Brain microvascular endothelial cell (primary cell): Measurements from ENCODE around the gene DNAJC9.

Experiments
- DNase-seq: peaks from one replicate; pipeline ENCODE4 v3.0.0-alpha.2; 2020
- H3K27ac ChIP-seq: fragments of 250-450 bp; sonication (Bioruptor Pico); 2 replicates; pipeline ENCODE4 v1.5.1; 2020; ENCODE audit warnings: mild to moderate bottlenecking, moderate library complexity
- H3K27me3 ChIP-seq: fragments of 250-450 bp; sonication (Bioruptor Pico); replicated peaks from 2 replicates; pipeline ENCODE4 v1.5.1; 2020; ENCODE audit warnings: mild to moderate bottlenecking
- H3K36me3 ChIP-seq: fragments of 250-450 bp; sonication (Bioruptor Pico); replicated peaks from 2 replicates; pipeline ENCODE4 v1.5.1; 2020; ENCODE audit warnings: mild to moderate bottlenecking
- H3K4me3 ChIP-seq: 2 replicates; pipeline ENCODE4 v1.5.1; 2011; ENCODE audit warnings: low read depth, mild to moderate bottlenecking, control low read depth, low read length, moderate library complexity
- in situ Hi-C: cut with HindIII; loops from 2 replicates; pipeline ENCODE4 v1.10.0; 2017; ENCODE audit warnings: low sequenced_read_pairs, low pct_ligation_motif_present
- TF ChIP-seq, protein P1 (sequence below): IDR thresholded peaks from 2 replicates; pipeline ENCODE4 v1.5.1; 2011; ENCODE audit warnings: low read depth, mild to moderate bottlenecking, moderate library complexity, low read length, control low read depth, inconsistent platforms; ENCODE audit errors: missing control alignments

DNAJC9 gene

DNA sequence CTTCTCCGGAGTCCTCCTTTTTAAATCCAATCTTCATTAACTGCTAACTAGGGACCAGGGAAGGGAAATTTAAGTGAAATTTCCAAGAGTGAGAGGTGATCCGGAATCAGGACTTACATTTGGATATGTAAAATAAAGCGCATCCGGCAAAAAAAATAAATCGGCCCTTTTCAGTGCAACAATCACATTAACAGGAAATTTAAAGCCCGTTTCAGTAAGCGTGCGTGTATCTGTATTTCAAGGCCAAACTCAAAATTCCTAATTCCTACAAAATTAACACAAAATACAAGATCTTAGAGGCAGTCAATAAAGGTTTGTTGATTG is 771 bp downstream of the DNAJC9 start:
- in situ Hi-C loops = no loop called here
- no peak for DNase-seq

DNA sequence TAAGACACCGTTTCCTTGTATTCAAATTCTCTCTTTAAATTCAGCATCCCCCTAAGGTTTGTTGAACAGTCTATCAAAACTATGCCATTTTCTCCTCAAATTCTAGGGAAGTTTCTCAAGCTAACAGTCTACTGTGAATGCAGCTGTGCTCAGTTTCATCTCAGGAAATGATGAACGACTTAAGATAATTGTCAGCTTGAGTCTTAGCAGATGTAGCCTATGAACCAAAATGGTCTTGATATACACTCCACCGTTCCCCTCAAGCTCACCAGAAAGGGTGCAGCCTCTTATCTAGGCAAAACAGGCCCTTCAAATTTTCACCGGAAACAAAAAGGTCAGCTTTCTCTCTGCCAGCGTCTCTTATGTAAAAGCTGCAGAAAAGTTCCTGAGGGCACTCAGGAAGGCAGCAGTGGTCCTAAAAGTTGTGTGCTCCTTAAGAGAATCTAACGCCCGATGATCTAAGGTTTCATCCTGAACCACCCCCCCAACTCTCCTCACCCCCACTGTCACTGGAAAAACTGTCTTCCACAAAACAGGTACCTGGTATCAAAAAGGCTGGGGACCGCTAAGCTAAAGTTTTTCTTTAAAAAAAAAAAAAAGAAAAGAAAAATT is 2.1 kb downstream of the DNAJC9 start:
- DNase-seq = no peak
- H3K36me3 ChIP-seq = peaks cover 22% of the 10 kb centered on the region
- in situ Hi-C loops = no loop called here

More for the DNA sequence above, 771 bp downstream of the DNAJC9 start:
- peak overlapping the region; percentile 84 for H3K4me3 ChIP-seq
- H3K36me3 ChIP-seq = peaks cover 15% of the 10 kb centered on the region
- H3K27me3 ChIP-seq = no peaks in the 10 kb centered on the region
- peak overlapping the region; percentile 73 for H3K27ac ChIP-seq
- TF ChIP-seq, protein P1, sequence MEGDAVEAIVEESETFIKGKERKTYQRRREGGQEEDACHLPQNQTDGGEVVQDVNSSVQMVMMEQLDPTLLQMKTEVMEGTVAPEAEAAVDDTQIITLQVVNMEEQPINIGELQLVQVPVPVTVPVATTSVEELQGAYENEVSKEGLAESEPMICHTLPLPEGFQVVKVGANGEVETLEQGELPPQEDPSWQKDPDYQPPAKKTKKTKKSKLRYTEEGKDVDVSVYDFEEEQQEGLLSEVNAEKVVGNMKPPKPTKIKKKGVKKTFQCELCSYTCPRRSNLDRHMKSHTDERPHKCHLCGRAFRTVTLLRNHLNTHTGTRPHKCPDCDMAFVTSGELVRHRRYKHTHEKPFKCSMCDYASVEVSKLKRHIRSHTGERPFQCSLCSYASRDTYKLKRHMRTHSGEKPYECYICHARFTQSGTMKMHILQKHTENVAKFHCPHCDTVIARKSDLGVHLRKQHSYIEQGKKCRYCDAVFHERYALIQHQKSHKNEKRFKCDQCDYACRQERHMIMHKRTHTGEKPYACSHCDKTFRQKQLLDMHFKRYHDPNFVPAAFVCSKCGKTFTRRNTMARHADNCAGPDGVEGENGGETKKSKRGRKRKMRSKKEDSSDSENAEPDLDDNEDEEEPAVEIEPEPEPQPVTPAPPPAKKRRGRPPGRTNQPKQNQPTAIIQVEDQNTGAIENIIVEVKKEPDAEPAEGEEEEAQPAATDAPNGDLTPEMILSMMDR = no peak

DNA sequence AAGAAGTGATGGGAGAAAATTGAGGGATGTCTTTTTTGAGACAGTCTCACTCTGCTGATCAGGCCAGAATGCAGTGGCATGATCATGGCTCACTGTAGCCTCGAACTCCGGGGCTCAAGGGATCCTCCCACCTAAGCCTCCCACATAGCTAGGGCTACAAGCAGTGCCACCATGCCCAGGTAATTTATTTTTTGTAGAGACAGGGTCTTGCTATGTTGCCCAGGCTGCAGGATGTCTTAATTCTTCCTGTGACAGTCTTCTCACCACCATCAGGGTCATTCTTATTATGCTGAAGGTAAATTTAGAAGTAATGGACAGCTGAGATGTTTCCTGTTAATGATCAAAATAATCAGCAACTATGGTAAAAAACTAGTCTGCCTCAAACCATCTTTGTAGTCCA is 7.1 kb downstream of the DNAJC9 start:
- TF ChIP-seq, protein P1 = no peak
- H3K27ac ChIP-seq = no peak overlapping the region
- in situ Hi-C loops = no loop called here
- DNase-seq = no peak
- H3K27me3 ChIP-seq = no peaks in the 10 kb centered on the region
- H3K4me3 ChIP-seq = no peak overlapping the region
- H3K36me3 ChIP-seq = peaks cover 28% of the 10 kb centered on the region

More for the DNA sequence above, 2.1 kb downstream of the DNAJC9 start:
- Histone ChIP-seq H3K27ac (no peak overlapping the region), H3K4me3 (peak overlapping the region; percentile 84), H3K27me3 (no peaks in the 10 kb centered on the region)
- TF ChIP-seq, protein P1 = no peak

DNA sequence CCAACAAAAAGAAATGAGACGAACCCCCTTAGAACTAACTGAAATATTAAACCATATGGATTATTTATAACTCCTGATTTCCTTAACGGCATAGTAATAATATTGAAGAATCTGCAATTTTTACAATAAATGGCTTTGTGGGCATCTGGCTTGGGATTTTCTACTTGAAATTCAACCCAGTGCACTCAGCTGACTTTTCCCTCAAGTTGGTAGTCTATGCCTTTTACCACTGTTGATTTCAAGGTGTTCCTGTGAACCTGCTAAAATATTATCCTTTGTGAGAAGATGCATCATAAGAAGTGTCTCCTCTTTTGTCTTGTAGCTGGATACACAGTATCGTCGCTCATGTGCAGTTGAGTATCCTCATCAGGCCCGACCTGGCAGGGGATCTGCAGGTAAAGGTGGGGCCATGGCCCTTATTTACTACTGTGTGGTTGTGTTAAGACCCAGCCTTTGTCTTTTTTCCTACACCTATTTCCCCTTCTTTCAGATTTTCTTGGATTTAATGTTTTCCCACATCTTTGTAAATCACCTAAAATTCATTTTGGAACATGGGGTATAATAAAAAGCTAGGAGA is 8.0 kb downstream of the DNAJC9 start:
- peaks cover 26% of the 10 kb centered on the region for H3K36me3 ChIP-seq
- DNase-seq = no peak
- H3K27ac ChIP-seq = no peak overlapping the region
- TF ChIP-seq, protein P1 = no peak
- in situ Hi-C loops = no loop called here
- H3K4me3 ChIP-seq = no peak overlapping the region
- H3K27me3 ChIP-seq = no peaks in the 10 kb centered on the region

DNA sequence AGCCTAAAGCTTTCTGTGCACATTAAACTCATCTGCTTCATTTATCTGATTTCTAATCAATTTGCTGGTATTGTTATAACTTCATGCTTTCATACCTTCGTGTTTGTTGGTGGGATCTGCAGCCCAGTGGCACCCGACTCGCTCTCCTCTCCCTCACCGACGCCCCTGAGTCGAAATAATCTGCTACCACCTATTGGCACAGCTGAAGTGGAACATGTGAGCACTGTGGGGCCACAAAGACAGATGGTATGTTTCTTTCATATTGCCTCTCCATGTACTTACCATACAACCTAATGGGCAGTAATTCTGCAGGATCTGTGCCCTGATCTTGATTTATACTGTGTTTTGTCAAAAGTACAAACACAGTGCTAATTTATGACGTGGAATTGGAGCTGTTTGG is 12.4 kb downstream of the DNAJC9 start:
- Histone ChIP-seq H3K36me3 (peaks cover 8% of the 10 kb centered on the region), H3K27me3 (no peaks in the 10 kb centered on the region), H3K4me3 (no peak overlapping the region), H3K27ac (no peak overlapping the region)
- DNase-seq = no peak
- in situ Hi-C loops = no loop called here
- TF ChIP-seq, protein P1 = no peak

DNA sequence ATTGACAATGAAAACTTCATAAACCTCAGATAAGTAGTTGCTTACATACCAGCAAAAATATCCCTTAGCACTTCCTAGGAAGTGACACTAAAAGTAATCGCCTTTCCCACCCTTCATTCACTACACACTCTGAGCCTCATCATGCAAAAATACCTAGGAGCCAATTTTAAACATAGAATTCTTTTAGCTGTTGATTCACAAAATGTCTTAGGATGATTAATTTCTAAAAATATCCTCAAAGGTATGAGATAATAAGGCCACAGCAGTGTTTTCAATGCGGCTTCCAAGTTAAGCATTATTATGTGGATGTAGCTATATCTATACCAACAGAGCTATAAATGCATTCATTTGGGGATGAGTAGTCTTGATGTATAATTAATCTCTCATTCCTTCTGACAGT is 13.2 kb downstream of the DNAJC9 start:
- Histone ChIP-seq H3K27ac (no peak overlapping the region), H3K36me3 (peaks cover 5% of the 10 kb centered on the region), H3K4me3 (no peak overlapping the region), H3K27me3 (no peaks in the 10 kb centered on the region)
- DNase-seq = no peak
- in situ Hi-C loops = no loop called here
- TF ChIP-seq, protein P1 = no peak
